SK-N-SH (cell line): ENCODE measurements around the gene ULK3. TPM values are rescaled to one million over a fixed set of nuclear protein-coding genes. Genes with fewer than 3 reads are reported as not detected.

Experiments used
- CTCF ChIA-PET: fragments of 300-600, 350-600 bp; formaldehyde crosslinking; extraction: SDS; loops from one replicate; lab custom pipeline; 2021; lab: Yijun Ruan, JAX
- POLR2A ChIA-PET: fragments of 350-600 bp; sonication (Branson Sonifier 250); formaldehyde crosslinking; extraction: SDS; loops from one replicate; lab custom pipeline; 2020; ENCODE audit warnings: antibody characterized with exemption, inconsistent platforms; lab: Yijun Ruan, JAX
- DNase-seq: peaks from one replicate; pipeline ENCODE4 v3.0.0; 2012
- H2AFZ ChIP-seq: fragments of 200-600 bp; sonication (generic); 2 replicates; pipeline ENCODE4 v1.8.1; 2016; ENCODE audit warnings: antibody characterized with exemption, mild to moderate bottlenecking, low read depth
- H3F3A ChIP-seq: fragments of 200-600 bp; sonication (generic); replicated peaks from 2 replicates; pipeline ENCODE3; 2016; ENCODE audit warnings: antibody characterized with exemption, mild to moderate bottlenecking; ENCODE audit not compliant: insufficient read depth
- H3K27ac ChIP-seq, 2 experiments: fragments of 200-500 bp in 1 of 2; fragments of 200-600 bp in 1 of 2; sonication (Bioruptor generic) in 1 of 2; sonication (generic), shearing (Covaris generic) in 1 of 2; 2 replicates each; pipeline versions ENCODE4 v1.5.1 to v1.6.1; 2014 to 2016; ENCODE audit warnings: low read depth in 2 of 2, inconsistent platforms in 1 of 2, low read length in 1 of 2, mild to moderate bottlenecking in 1 of 2, mixed read lengths in 1 of 2
- H3K27me3 ChIP-seq: fragments of 200-600 bp; sonication (generic), shearing (Covaris generic); 2 replicates; pipeline ENCODE4 v1.6.1; 2016; ENCODE audit warnings: mixed run types; ENCODE audit not compliant: insufficient read depth
- H3K36me3 ChIP-seq, 2 experiments: fragments of 200-500 bp in 1 of 2; fragments of 200-600 bp in 1 of 2; sonication (Bioruptor generic) in 1 of 2; sonication (generic) in 1 of 2; replicated peaks in 1 of 2; 2 replicates each; pipeline versions ENCODE3 to v1.5.1; 2014 to 2016; ENCODE audit warnings: low read length in 1 of 2, mild to moderate bottlenecking in 1 of 2; ENCODE audit not compliant: insufficient read depth in 2 of 2, control insufficient read depth in 1 of 2
- H3K4me1 ChIP-seq, 2 experiments: fragments of 200-500 bp in 1 of 2; fragments of 200-600 bp in 1 of 2; sonication (Bioruptor generic) in 1 of 2; sonication (generic), shearing (Covaris generic) in 1 of 2; 2 replicates each; pipeline versions ENCODE4 v1.5.1 to v1.6.1; 2014 to 2016; ENCODE audit warnings: low read depth in 1 of 2, low read length in 1 of 2, mixed run types in 1 of 2; ENCODE audit not compliant: insufficient read depth in 2 of 2, control insufficient read depth in 1 of 2
- H3K4me2 ChIP-seq: fragments of 200-600 bp; sonication (generic), shearing (Covaris generic); 2 replicates; pipeline ENCODE4 v1.6.1; 2017; ENCODE audit warnings: mixed run types
- H3K4me3 ChIP-seq, 2 experiments: fragments of 200-500 bp in 1 of 2; fragments of 200-600 bp in 1 of 2; sonication (Bioruptor generic) in 1 of 2; sonication (generic), shearing (Covaris generic) in 1 of 2; 2 replicates each; pipeline versions ENCODE4 v1.5.1 to v1.8.1; 2014 to 2016; ENCODE audit warnings: low read depth in 2 of 2, inconsistent platforms in 1 of 2, low read length in 1 of 2, mild to moderate bottlenecking in 1 of 2, mixed read lengths in 1 of 2, moderate library complexity in 1 of 2
- H3K79me2 ChIP-seq: fragments of 200-600 bp; sonication (generic); 2 replicates; pipeline ENCODE4 v1.8.1; 2017; ENCODE audit warnings: mild to moderate bottlenecking; ENCODE audit not compliant: insufficient read depth
- H3K9ac ChIP-seq: fragments of 200-600 bp; sonication (generic); 2 replicates; pipeline ENCODE4 v1.6.1; 2017; ENCODE audit warnings: mixed run types
- H3K9me2 ChIP-seq: fragments of 200-600 bp; sonication (generic); 2 replicates; pipeline ENCODE4 v1.6.1; 2017; ENCODE audit warnings: mixed run types
- H3K9me3 ChIP-seq: fragments of 200-600 bp; sonication (generic); 2 replicates; pipeline ENCODE4 v1.6.1; 2017; ENCODE audit warnings: mixed run types, mild to moderate bottlenecking, moderate library complexity
- H4K20me1 ChIP-seq: fragments of 200-600 bp; sonication (generic); 2 replicates; pipeline ENCODE4 v1.6.1; 2017; ENCODE audit warnings: mild to moderate bottlenecking, mixed run types; ENCODE audit not compliant: insufficient read depth
- CHD2 ChIP-seq: fragments of 150-350 bp; IDR thresholded peaks from 2 replicates; pipeline ENCODE4 v1.6.1; 2018; ENCODE audit warnings: low read length; ENCODE audit not compliant: partially characterized antibody
- CTCF ChIP-seq: fragments of 200-600 bp; sonication (generic); IDR thresholded peaks from 2 replicates; pipeline ENCODE4 v1.6.1; 2017; ENCODE audit warnings: antibody characterized with exemption, mild to moderate bottlenecking, moderate library complexity
- FOXM1 ChIP-seq: IDR thresholded peaks from 2 replicates; pipeline ENCODE4 v1.4.0; 2012; ENCODE audit warnings: low read depth, mild to moderate bottlenecking
- GATA2 ChIP-seq: sonication (generic); formaldehyde crosslinking; IDR thresholded peaks from 2 replicates; pipeline ENCODE4 v1.5.0; 2020; ENCODE audit warnings: mild to moderate bottlenecking, missing genetic modification reagents
- IRF3 ChIP-seq: fragments of 150-350 bp; IDR thresholded peaks from 2 replicates; pipeline ENCODE4 v1.6.1; 2016; ENCODE audit warnings: mild to moderate bottlenecking, low read depth, low read length
- NRF1 ChIP-seq: IDR thresholded peaks from 2 replicates; pipeline ENCODE4 v1.6.1; 2012; ENCODE audit warnings: low read depth, mild to moderate bottlenecking, low read length
- PBX3 ChIP-seq: IDR thresholded peaks from 2 replicates; pipeline ENCODE4; 2012
- RAD21 ChIP-seq: IDR thresholded peaks from 2 replicates; pipeline ENCODE4 v1.6.1; 2012; ENCODE audit warnings: mild to moderate bottlenecking, low read length
- REST ChIP-seq: IDR thresholded peaks from 2 replicates; pipeline ENCODE4 v1.6.1; 2012; ENCODE audit warnings: mild to moderate bottlenecking, low read depth, low read length, moderate library complexity
- RFX5 ChIP-seq: IDR thresholded peaks from 2 replicates; pipeline ENCODE4 v1.6.1; 2012; ENCODE audit warnings: mild to moderate bottlenecking, improper control_type of control experiment, low read length
- SIN3A ChIP-seq: IDR thresholded peaks from 2 replicates; pipeline ENCODE4 v1.6.1; 2012; ENCODE audit warnings: low read depth, mild to moderate bottlenecking, low read length, moderate library complexity, borderline replicate concordance
- SMC3 ChIP-seq: IDR thresholded peaks from 2 replicates; pipeline ENCODE4 v1.6.1; 2012; ENCODE audit warnings: low read depth, low read length, improper control_type of control experiment
- TEAD4 ChIP-seq: IDR thresholded peaks from 2 replicates; pipeline ENCODE4 v1.4.0; 2012; ENCODE audit warnings: mild to moderate bottlenecking, borderline replicate concordance; ENCODE audit not compliant: insufficient read depth
- USF1 ChIP-seq: IDR thresholded peaks from 2 replicates; pipeline ENCODE4 v1.4.0; 2012; ENCODE audit warnings: low read depth, borderline replicate concordance
- YY1 ChIP-seq: IDR thresholded peaks from 2 replicates; pipeline ENCODE4 v1.4.0; 2012; ENCODE audit warnings: low read depth, mild to moderate bottlenecking
- ZBTB33 ChIP-seq: IDR thresholded peaks from 2 replicates; pipeline ENCODE4 v1.4.0; 2012; ENCODE audit warnings: low read depth, borderline replicate concordance
- WGBS: methylation state at CpG from one replicate; pipeline ENCODE4 v1.1.6; 2017; ENCODE audit warnings: low lambda C conversion rate; 5-methylcytosine and 5-hydroxymethylcytosine counted together
- polyA plus RNA-seq, 3 experiments: library from polyadenylated mRNA; depleted of rRNA; stranded (reverse); fragments of >200 nt; gene quantifications; 2 replicates each; pipeline ENCODE4 v1.2.3, GENCODE V29; 2012

The ULK3 gene
- polyA plus RNA-seq, 1 of the 3 experiments (the other 2 are of a cell fraction), result 41.3 TPM

GRCh38 chr15:74841891-74842373, 1.0 kb downstream of the ULK3 start (continued):
- no peak for TF ChIP-seq CTCF
- TF ChIP-seq, all 33 proteins: peak for 0

GRCh38 chr15:74840851-74841775, 1.8 kb downstream of the ULK3 start:
- Histone ChIP-seq H3K27me3 (no peaks in the 10 kb centered on the region), H3K9ac (no peak overlapping the region), H3K27ac (no peak overlapping the region), H3K79me2 (no peaks in the 10 kb centered on the region), H3K4me3 (no peak overlapping the region), H3F3A (no peaks in the 10 kb centered on the region), H3K36me3 (peaks cover 0 to 42% of the 10 kb centered on the region in 2 experiments), H3K4me2 (peak overlapping the region; percentile 96; the same call in 1 of the 2 replicates), H3K9me3 (no peaks in the 10 kb centered on the region), H3K9me2 (no peaks in the 10 kb centered on the region), H4K20me1 (no peaks in the 10 kb centered on the region), H3K4me1 (peaks cover 0 to 23% of the 10 kb centered on the region in 2 experiments; a peak in 2 of 4 replicates), H2AFZ (no peak overlapping the region)
- WGBS, result 92% methylated on average over 9 of the region's 9 CpGs
- CTCF ChIA-PET, result interaction anchor here (0.7 to 10.8 kb wide), 7 partner anchors 12 to 109 kb away, joined by 3 to 95 read pairs (median 12); no protein-coding TSS in a partner anchor
- no peak for DNase-seq
- TF ChIP-seq FOXM1 (no peak), YY1 (no peak), ZBTB33 (no peak), SMC3 (no peak), USF1 (no peak), SIN3A (no peak), RFX5 (no peak), TEAD4 (no peak), RAD21 (no peak), REST (no peak), CHD2 (no peak), NRF1 (no peak), IRF3 (no peak), PBX3 (no peak), GATA2 (no peak)
- POLR2A ChIA-PET, result interaction anchor here (1.2 to 1.3 kb wide), 2 partner anchors 14 to 116 kb away, joined by 4 read pairs; partner anchors contain the start of gene RPP25
